Kidney (tissue), 14 donors: ENCODE results near the gene MED20. TPM values are rescaled to one million over a fixed set of nuclear protein-coding genes. Genes with fewer than 3 reads are reported as not detected.

ENCODE experiments used
- DNase-seq, 5 donors: peaks; one replicate each; pipeline ENCODE4 v3.0.0-alpha.2; 2013 to 2020
- FAIRE-seq: peaks from 2 replicates; lab custom pipeline; 2012; peaks lifted over from hg19 to GRCh38; lab: Jason Lieb, UNC
- H3K27ac ChIP-seq, 2 donors: one replicate each; pipeline ENCODE4 v1.7.0; 2013; ENCODE audit warnings: low read depth in 2 of 2, low read length in 2 of 2, inconsistent platforms in 1 of 2
- H3K27me3 ChIP-seq: one replicate; pipeline ENCODE4 v1.7.1; 2013; ENCODE audit warnings: low read length, inconsistent platforms; ENCODE audit not compliant: control insufficient read depth, insufficient read depth
- H3K36me3 ChIP-seq, 3 donors: one replicate each; pipeline versions ENCODE4 v1.7.0 to v1.7.1; 2013; ENCODE audit warnings: low read length in 3 of 3, control low read depth in 1 of 3, inconsistent platforms in 1 of 3; ENCODE audit not compliant: insufficient read depth in 3 of 3, control insufficient read depth in 2 of 3
- H3K4me1 ChIP-seq, 3 donors: one replicate each; pipeline versions ENCODE4 v1.7.0 to v1.7.1; 2013; ENCODE audit warnings: low read length in 3 of 3, inconsistent platforms in 1 of 3, low read depth in 1 of 3; ENCODE audit not compliant: control insufficient read depth in 2 of 3, insufficient read depth in 2 of 3
- H3K4me3 ChIP-seq, 3 donors: one replicate each; pipeline versions ENCODE4 v1.7.0 to v1.8.1; 2013; ENCODE audit warnings: low read length in 3 of 3, control low read depth in 1 of 3, inconsistent platforms in 1 of 3
- H3K9ac ChIP-seq, 3 donors: one replicate each; pipeline versions ENCODE4 v1.7.0 to v1.7.1; 2013; ENCODE audit warnings: low read length in 3 of 3, control low read depth in 1 of 3, inconsistent platforms in 1 of 3
- H3K9me3 ChIP-seq, 3 donors: one replicate each; pipeline versions ENCODE4 v1.7.0 to v1.7.1; 2013; ENCODE audit warnings: low read length in 3 of 3, control low read depth in 1 of 3, inconsistent platforms in 1 of 3; ENCODE audit not compliant: control insufficient read depth in 2 of 3, insufficient read depth in 1 of 3
- intact Hi-C: fragments of 100-400 bp; cut with DNase I; formaldehyde crosslinking; loops from one replicate; pipeline ENCODE4 v1.11.1; 2022
- polyA plus RNA-seq: library from polyadenylated mRNA; stranded (reverse); fragments of 350-450 nt; fragmentation: Illumina TruSeq; extraction: RNeasy Lipid Tissue Mini Kit (QIAGEN cat#74804); gene quantifications from one replicate; pipeline ENCODE4 v1.2.3, GENCODE V29; 2014; ENCODE audit warnings: low read depth, low replicate concordance; ENCODE audit not compliant: insufficient read depth
- total RNA-seq: library from RNA; stranded (reverse); fragmentation: NEBNext Ultra II Directional; extraction: Animal tissue kit (Norgen Biotek cat#: 25700); gene quantifications from one replicate; pipeline ENCODE4 v1.2.1, GENCODE V29; 2021
- TF ChIP-seq, protein P1 (sequence below): IDR thresholded peaks from 3 replicates; pipeline ENCODE4 v1.5.1; 2012; ENCODE audit warnings: mild to moderate bottlenecking, moderate library complexity, borderline replicate concordance; ENCODE audit not compliant: insufficient read depth; ENCODE audit errors: extremely low read depth
- donor health status: control.
- donor health status: control.
- donor health status: control.
- donor health status: control.
- donor health status: control.
- donor health status: DM: yes; HTN: yes; CAD: no.
- donor health status: Normal renal cell carcinoma (clear cell type).

MED20 gene
- total and polyA plus RNA-seq, 2 donors from 2014 or later = 15.1 to 22.0 TPM

DNA sequence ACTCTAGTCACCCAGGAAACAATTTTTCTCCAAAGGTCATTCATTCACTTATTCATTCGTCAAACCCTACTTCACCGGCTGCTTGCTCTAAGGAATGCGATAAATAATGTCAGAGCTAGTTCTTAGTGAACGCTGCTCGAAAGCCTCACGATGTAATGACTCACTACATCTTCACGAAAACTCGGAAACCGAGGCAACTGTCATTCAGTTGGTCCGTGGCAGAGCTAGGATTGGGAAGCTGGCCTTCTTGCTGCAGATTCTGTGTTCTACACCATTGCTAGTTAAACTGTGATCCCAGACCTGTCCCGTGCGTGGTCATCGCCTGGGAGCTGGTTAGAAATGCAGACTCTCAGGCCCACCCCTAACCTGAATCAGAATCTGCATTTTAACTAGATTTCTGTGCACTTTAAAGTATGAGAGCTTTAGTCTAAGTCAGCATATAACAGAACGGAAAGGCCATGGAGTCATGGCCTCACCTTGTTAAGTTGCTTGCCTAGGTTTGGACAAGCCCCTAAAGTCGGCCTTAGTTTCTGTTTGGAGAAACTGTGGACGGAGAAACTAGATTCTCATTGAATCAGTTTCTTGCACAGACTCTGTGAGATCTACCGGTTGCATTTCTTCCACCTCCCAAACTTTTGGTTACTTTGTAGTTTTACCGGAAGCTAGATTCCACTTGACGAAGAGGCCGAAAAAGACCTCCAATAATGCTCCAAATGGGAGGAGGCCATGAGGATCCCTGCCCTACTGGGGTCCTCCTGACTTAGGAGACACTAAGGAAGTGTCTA is 21.3 kb upstream of the MED20 start:
- peak overlapping the region; percentile 62 to 80 (median 68) for H3K4me3 ChIP-seq
- peak overlapping the region in 2 of 3 donors; percentile 17 to 73 for H3K9ac ChIP-seq
- no peak for FAIRE-seq

DNA sequence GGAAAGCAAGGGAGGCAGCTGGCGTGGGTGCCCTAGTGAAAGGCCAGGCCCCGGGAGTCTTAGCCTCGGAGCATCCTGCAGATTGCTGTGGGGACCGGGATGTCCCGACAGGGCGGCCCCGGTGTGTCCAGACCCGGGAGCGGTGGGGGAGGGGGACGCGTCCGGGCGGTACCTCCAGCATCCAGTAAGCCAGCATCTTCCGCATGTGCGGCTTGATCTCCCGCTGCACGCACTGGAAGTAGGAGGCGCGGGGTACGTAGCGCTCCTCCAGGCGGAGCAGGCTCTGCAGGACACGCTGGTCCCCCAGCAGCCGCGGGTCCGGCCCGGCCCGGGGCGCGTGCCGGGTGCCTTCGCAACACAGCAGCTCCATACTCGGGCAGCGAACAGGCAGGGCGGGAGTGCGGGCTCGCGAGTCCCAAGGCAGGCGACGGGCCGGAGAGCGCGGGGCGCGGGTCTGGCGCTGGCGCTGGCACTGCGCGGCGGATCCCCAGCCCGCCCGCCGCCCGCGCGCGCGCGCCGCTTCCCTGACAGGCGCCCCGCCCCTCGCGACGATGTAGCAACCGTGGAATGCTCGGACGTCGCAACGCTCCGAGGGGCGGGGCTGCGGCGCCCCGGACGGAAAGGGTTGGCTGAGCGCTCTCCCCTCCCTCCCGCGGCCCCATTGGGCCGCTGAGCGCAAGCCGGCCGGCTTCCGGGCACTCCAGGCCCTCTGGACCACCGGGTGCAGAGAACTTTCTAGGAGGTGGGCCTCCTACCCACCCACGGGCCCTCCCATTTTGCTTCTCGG is 20.5 kb upstream of the MED20 start, which contains the start of gene CCND3:
Gene CCND3 (minus strand): TSS at position 529 of the 787 bp plus-strand sequence. CDS start 159 bp downstream, at position 370.
- peak within 1 kb of the TSS; percentile 48 to 73 (median 68) for H3K9ac ChIP-seq
- peak within 1 kb of the TSS; percentile 55 to 59 for H3K27ac ChIP-seq
- H3K4me3 ChIP-seq = peak within 1 kb of the TSS; percentile 68 to 85 (median 80)
- H3K27me3 ChIP-seq = no peaks in the 10 kb centered on the region
- peaks cover 0 to 2% (median 0%) of the 10 kb centered on the region in 3 donors for H3K36me3 ChIP-seq
- TF ChIP-seq, protein P1, sequence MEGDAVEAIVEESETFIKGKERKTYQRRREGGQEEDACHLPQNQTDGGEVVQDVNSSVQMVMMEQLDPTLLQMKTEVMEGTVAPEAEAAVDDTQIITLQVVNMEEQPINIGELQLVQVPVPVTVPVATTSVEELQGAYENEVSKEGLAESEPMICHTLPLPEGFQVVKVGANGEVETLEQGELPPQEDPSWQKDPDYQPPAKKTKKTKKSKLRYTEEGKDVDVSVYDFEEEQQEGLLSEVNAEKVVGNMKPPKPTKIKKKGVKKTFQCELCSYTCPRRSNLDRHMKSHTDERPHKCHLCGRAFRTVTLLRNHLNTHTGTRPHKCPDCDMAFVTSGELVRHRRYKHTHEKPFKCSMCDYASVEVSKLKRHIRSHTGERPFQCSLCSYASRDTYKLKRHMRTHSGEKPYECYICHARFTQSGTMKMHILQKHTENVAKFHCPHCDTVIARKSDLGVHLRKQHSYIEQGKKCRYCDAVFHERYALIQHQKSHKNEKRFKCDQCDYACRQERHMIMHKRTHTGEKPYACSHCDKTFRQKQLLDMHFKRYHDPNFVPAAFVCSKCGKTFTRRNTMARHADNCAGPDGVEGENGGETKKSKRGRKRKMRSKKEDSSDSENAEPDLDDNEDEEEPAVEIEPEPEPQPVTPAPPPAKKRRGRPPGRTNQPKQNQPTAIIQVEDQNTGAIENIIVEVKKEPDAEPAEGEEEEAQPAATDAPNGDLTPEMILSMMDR = no peak
- FAIRE-seq (no peak), DNase-seq (peak; percentile 90 to 97 (median 95))
- peaks cover 8 to 24% (median 9%) of the 10 kb centered on the region in 3 donors for H3K4me1 ChIP-seq
- no peaks in the 10 kb centered on the region for H3K9me3 ChIP-seq
- intact Hi-C loops = no loop called here

More for the DNA sequence above, 21.3 kb upstream of the MED20 start:
- H3K9me3 ChIP-seq = no peaks in the 10 kb centered on the region
- H3K4me1 ChIP-seq = peaks cover 8 to 24% (median 9%) of the 10 kb centered on the region in 3 donors
- no peak for DNase-seq
- H3K27ac ChIP-seq = peak overlapping the region; percentile 32 to 59
- no peaks in the 10 kb centered on the region for H3K36me3 ChIP-seq
- intact Hi-C loops = no loop called here
- H3K27me3 ChIP-seq = no peaks in the 10 kb centered on the region
- TF ChIP-seq, protein P1 = no peak

DNA sequence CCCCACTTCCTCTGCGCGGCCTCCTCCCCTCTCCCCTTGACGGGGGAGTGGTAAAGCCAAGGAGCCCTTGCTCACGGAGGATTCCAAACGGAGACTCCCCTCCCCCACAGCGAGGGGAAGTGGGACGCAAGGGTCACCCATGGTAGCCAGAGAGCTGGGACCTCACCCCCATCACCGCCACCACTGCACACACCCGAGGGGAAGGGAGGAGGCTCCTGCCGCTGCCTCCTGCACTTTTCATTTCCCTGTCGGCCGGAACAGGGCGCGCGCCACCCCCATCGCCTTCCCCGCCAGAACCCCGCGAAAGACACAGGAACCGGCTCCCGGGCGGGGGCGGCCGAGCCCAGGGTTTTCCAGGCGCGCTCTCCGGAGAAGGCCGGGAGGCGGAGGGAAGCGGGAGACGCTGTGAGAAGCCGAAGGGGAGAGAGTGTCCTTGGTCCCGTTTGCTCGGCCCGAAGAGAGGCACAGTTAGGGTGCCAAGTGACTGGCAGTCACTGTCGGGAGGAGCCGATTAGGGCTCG is 19.9 kb upstream of the MED20 start:
- intact Hi-C loops = no loop called here
- peak in 4 of 5 donors; percentile 25 to 87 (median 54) for DNase-seq
- H3K9me3 ChIP-seq = no peaks in the 10 kb centered on the region
- TF ChIP-seq, protein P1 = no peak
- H3K27ac ChIP-seq = peak overlapping the region; percentile 43 to 55
- peak overlapping the region; percentile 36 to 68 (median 48) for H3K9ac ChIP-seq
- peak overlapping the region; percentile 68 to 85 (median 76) for H3K4me3 ChIP-seq
- no peak for FAIRE-seq
- H3K27me3 ChIP-seq = no peaks in the 10 kb centered on the region
- H3K36me3 ChIP-seq = peaks cover 0 to 9% (median 0%) of the 10 kb centered on the region in 3 donors
- peaks cover 8 to 24% (median 9%) of the 10 kb centered on the region in 3 donors for H3K4me1 ChIP-seq
